Activated CD4-positive, alpha-beta T cell treated with anti-CD3 and anti-CD28 coated beads, Interleukin-2, Interleukin-6, amounts not matched to agents 100 ng/mL and 50 ng/mL, durations not matched to agents 16 hours and 8 hours (primary cell): ENCODE data around the gene UBTD1.

Experiments
- DNase-seq: peaks from one replicate; pipeline ENCODE4 v3.0.0-alpha.2; 2020

The UBTD1 gene

GRCh38 chr10:97590082-97590747, 91.5 kb downstream of the UBTD1 start:
- peak; percentile 55 for DNase-seq

DNA sequence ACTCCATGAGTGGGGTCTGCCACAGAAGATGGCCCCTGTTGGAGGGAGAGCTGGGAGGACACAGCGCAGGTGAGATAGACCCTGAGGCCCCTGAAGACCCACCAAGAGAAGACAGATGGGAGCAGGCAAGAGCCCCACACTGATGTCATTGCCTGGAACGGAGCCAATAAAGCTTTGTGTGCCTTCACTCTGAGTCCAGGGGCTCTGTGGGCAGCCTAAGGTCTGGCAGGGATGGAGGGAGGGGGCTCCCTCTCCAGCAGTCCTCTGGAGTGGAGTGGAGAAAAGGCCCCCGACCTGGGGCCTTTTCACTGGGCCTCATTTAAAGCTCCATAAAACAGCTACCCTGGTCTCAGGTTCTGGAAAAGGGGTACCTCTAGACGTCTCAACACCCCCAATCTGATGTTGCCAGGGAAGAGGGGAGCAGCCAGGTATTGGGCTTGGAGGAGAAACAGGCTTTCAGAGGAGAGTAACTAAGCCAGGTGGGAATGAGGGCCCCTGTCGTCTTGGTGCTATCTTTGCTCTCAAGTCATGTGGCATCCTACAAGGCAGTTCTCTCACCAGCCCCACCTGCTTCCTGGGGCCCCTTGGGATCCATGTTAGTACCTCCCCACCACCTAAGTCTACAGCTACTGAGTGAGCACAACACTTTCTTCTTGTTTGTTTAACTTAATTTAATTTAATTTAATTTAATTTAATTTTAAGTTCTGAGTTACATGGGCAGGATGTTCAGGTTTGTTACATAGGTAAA, 92.2 kb downstream of the UBTD1 start:
- DNase-seq, result no peak

GRCh38 chr10:97593421-97593820, 94.7 kb downstream of the UBTD1 start:
- no peak for DNase-seq

DNA sequence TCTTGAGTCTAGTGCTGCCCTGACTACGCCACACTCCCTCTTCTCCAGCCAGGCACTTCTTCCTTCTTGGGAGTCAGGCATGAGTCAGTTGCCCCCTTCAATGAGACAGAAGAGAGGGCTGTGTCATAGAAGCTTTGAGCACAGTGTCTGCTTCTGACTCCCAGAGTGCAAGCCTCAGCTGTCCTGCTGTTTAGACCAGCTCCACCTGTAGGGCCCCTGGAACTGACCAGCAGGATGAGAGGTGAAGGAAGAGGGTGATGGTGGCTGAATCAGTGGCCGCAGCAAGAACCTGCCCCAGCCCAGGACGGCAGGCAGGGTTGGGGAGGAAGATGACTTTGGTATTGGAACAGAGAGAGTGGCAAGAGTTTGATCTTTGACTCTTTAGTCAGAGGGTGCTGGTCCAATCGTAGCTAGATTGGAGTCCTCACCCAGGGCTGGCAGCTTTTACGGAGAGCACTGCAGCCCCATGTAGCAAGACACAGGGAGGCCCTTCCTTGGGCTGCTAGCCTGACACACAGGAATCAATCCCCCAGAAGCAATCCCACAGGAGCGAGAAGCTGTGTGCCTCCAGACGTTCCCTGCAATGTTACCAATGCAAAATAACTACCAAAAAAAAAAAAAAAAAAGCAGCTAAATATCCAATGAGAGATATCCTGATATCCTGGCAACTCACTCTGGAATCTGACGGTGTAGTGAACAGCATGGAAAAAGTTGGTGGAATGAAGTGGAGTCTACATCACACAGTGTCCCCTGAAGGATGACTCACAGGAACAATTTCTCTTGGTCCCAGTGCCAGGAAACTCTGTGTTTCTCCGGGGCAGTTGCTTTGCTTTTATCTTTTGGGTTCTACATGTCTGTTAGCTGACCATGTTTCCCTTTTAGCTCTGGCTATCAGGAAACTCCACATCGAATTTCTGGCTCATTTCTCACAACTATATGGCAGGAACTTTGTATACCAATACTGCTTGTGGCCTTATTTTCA, 97.7 kb downstream of the UBTD1 start:
- no peak for DNase-seq

- DNase-seq, result no peak
These were observed 99.1 kb downstream of the UBTD1 start for GRCh38 chr10:97597778-97598177.

DNA sequence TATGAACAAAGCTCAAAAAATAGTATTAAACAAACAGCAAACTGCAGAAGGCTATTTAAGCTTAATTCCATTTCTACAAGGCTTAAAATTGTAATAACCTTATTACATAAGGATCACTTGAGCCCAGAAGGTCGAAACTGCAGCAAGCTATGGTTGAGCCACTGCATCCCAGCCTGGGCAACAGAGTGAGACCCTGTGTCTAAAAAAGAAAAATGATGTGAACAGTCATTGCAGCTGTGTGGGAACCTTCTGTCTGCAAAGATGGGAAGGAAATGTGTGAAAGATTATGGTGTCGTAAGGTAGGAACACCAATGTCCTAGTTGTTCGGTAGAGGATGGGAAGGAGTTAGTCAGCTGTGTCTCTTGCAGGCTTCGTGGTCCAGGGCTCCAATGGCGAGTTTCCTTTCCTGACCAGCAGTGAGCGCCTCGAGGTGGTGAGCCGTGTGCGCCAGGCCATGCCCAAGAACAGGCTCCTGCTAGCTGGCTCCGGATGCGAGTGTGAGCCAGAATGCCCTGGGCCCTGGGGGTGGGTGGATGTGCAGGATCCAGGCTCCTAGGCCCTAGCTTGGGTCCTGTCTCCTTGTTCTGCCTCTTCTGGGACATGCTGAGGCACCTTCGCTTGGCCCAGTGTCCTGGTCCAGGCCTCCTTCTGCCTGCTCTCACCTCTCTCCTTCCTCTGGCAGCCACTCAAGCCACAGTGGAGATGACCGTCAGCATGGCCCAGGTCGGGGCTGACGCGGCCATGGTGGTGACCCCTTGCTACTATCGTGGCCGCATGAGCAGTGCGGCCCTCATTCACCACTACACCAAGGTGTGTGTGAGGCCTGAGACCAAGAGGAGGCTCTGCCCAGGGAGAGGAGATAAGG, 99.9 kb downstream of the UBTD1 start:
- DNase-seq, result no peak

DNA sequence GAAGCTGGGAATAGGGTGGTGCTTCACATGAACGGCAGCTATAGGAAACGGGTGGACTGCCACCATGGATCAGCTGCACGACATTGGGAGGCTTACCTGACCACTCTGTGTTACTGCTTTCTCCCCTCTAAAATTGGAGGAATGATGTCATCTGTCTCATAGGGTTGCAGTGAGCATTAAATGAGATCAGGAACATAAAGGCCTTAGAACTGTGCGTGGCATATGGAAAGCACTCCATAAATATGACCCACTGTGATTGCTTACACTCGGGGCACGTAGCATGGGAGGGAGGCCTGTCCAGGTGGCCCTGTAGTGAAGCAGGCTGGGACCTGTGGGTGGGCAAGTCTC, 100.5 kb downstream of the UBTD1 start:
- no peak for DNase-seq

DNA sequence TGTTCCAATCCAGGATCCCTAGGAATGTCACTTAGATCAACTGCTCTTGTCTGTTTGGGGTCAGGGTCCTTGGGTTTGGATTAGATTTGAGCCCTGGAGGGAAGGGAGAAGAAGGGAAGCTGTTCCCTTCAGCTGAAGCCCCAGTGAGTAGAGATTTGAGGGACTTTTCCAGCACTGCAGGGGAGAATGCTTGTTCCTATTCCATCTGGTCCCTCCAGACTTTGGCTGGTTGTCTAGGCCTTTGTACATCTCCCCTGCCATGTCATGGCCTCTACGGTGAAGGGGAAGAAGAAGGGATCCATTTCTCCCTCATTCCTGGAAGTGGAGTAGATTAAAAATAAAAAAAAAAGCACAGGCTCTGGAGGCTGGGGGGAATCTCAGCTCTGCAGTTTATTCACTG, 101.9 kb downstream of the UBTD1 start:
- DNase-seq, result no peak

DNA sequence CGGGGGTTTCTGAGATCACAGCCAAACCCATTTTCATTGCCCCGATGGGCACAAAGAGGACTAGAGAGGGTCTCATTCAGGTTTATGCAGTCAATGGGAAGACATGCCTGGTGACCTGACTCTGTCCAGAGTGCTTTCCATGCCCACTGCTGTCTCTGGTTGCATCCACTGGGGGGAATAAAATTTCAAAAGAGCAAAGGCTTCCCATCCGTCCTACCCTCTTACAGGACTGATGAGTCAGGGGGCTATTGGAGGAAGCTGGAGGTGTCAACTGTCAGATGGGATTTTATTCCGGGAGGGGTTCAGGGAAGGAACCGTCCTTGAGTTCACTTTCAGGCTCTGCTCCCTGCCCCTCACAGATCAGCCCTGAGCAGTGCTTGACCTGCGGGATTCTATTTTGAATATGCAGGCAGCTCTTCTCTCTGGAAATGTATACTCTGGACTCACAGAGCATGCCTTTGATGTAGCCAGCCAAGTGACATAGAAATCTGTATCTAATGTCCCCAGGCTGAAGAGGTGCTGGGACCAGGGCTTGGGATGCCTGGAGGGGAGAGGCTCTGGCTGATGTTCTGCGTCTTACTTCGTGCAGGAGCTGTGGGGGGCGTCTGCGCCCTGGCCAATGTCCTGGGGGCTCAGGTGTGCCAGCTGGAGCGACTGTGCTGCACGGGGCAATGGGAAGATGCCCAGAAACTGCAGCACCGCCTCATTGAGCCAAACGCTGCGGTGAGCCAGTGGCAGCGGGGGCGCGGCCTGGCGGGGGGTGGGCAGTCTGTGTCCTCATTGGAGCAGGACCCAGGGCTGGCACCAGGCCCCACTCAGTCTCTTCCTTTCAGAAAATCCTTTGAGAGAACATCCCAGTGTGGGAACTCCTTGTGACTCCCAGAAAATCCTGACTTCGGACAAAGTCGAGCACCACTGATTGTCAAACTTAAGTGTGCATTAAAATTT, 102.8 kb downstream of the UBTD1 start:
- DNase-seq, result no peak

DNA sequence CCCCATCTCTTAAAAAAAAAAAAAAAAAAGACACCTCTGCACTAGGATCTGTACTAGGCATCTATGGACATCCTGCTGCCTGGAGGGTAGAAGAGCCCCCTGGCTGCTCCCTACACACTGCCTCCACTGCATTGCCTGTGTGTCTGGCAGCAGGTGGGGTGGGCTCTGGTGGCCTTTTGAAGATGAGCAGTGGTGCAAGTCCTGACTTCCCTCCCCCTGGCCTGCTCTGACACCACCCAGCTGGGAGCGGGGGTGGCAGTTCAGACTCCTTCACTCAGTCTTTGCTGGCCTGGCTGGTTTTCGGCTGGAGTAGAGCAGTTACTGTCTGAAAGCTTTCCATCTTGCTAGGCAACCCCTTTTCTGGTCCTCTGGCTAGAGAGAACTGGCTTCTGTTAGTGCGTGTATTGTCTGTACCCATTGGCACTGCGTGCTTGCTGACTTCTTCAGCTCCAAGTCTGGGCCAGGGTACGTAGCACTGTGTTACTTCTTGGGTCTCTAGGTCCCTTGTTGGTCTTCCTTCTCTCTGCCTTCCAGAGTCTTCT, 108.4 kb downstream of the UBTD1 start:
- DNase-seq, result no peak

GRCh38 chr10:97608991-97609561, 110.4 kb downstream of the UBTD1 start:
- no peak for DNase-seq

- no peak for DNase-seq
These were observed 112.7 kb downstream of the UBTD1 start for GRCh38 chr10:97611473-97611872.

- peak; percentile 14 for DNase-seq
These were observed 113.7 kb downstream of the UBTD1 start for GRCh38 chr10:97612386-97612785.

GRCh38 chr10:97618285-97618684, 119.6 kb downstream of the UBTD1 start:
- no peak for DNase-seq

DNA sequence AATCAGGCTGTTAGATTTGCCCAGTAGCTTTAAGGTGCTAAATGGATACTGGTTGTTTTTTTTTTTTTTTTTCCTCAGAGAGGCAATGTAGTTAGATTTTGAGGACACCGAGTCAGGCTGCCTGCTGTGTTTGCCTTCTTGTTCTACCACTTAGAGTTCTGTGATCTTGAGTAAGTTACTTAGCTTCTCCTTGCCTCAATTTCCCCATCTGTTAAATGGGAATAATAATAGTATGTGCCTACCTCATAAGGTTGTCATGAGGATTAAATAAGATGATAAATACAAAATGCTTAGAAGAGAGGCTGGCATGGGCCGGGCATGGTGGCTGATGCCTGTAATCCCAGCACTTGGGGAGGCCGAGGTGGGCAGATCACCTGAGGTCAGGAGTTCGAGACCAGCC, 120.0 kb downstream of the UBTD1 start:
- DNase-seq, result no peak
